Mucosa of descending colon (tissue), 3 donors: Measurements from ENCODE around the gene TMEM80. TPM values are rescaled to one million over a fixed set of nuclear protein-coding genes. Genes with fewer than 3 reads are reported as not detected.

Source experiments
- ATAC-seq: fragments of 200-7000 bp; cut with Tn5 transposase; one replicate; pipeline ENCODE4 v1.9.1; 2020; ENCODE audit warnings: mild to moderate bottlenecking, moderate library complexity
- DNase-seq, 3 donors: peaks; one replicate each; pipeline ENCODE4 v3.0.0-alpha.2; 2020
- H3K36me3 ChIP-seq: fragments of 200-600 bp; one replicate; pipeline ENCODE4 v1.8.0; 2021; ENCODE audit warnings: low read depth, mild to moderate bottlenecking
- H3K4me1 ChIP-seq: fragments of 200-600 bp; one replicate; pipeline ENCODE4 v1.8.0; 2021; ENCODE audit warnings: low read depth, mild to moderate bottlenecking
- H3K4me3 ChIP-seq: fragments of 200-600 bp; one replicate; pipeline ENCODE4 v1.8.0; 2021; ENCODE audit warnings: mild to moderate bottlenecking
- H3K9me3 ChIP-seq: fragments of 200-600 bp; one replicate; pipeline ENCODE4 v1.8.0; 2021; ENCODE audit warnings: mild to moderate bottlenecking
- CTCF ChIP-seq: fragments of 200-600 bp; IDR thresholded peaks from one replicate; pipeline ENCODE4 v1.8.0; 2022; ENCODE audit warnings: antibody characterized with exemption, mild to moderate bottlenecking
- intact Hi-C, 2 donors: fragments of 100-400 bp; cut with DNase I in 1 of 2; cut with micrococcal nuclease in 1 of 2; formaldehyde crosslinking; loops; one replicate each; pipeline versions ENCODE4 v1.11.0 to v1.11.1; 2022; cut with DNase I, micrococcal nuclease
- total RNA-seq, 3 donors: library from RNA; stranded (reverse); fragmentation: NEBNext Ultra II Directional in 2 of 3; extraction: Animal tissue kit (Norgen Biotek cat#: 25700) in 2 of 3; gene quantifications; one replicate each; pipeline versions ENCODE4 v1.2.1 to v1.2.4, GENCODE V29; 2021 to 2023
- donor health status: DM: no; HTN: no; CAD: no; lungs with moderate emphysema.
- donor health status: DM: no; HTN: no; CAD: no.
- donor health status: DM: no; HTN: yes; CAD: no.

The TMEM80 gene
- total RNA-seq, 3 donors from 2014 or later: 31.6 to 43.1 (median 38.0) TPM

- H3K9me3 ChIP-seq: no peaks in the 10 kb centered on the region
- H3K4me1 ChIP-seq: peaks cover 5% of the 10 kb centered on the region
- TF ChIP-seq CTCF: no peak
- H3K4me3 ChIP-seq: no peak overlapping the region
- intact Hi-C loops: no loop called here
- DNase-seq (peak in 1 of 3 donors; percentile 44), ATAC-seq (peak; percentile 81)
- no peaks in the 10 kb centered on the region for H3K36me3 ChIP-seq
Measured at GRCh38 chr11:655036-655726, 40.4 kb upstream of the TMEM80 start.

- intact Hi-C loops: no loop called here
- no peak for ATAC-seq
- Histone ChIP-seq H3K4me3 (no peak overlapping the region), H3K9me3 (no peaks in the 10 kb centered on the region), H3K36me3 (no peaks in the 10 kb centered on the region), H3K4me1 (peaks cover 5% of the 10 kb centered on the region)
- no peak for DNase-seq
- no peak for TF ChIP-seq CTCF
Measured at GRCh38 chr11:656426-656825, 39.2 kb upstream of the TMEM80 start.

- ATAC-seq: no peak
- Histone ChIP-seq H3K4me3 (no peak overlapping the region), H3K36me3 (no peaks in the 10 kb centered on the region), H3K9me3 (no peaks in the 10 kb centered on the region), H3K4me1 (peaks cover 5% of the 10 kb centered on the region)
- no peak for TF ChIP-seq CTCF
- intact Hi-C loops: no loop called here
- DNase-seq: no peak
Measured at GRCh38 chr11:656866-657265, 38.8 kb upstream of the TMEM80 start.

GRCh38 chr11:657691-658126 is 37.9 kb upstream of the TMEM80 start:
- no peak overlapping the region for H3K4me3 ChIP-seq
- intact Hi-C loops: no loop called here
- no peaks in the 10 kb centered on the region for H3K9me3 ChIP-seq
- H3K36me3 ChIP-seq: no peaks in the 10 kb centered on the region
- ATAC-seq (peak; percentile 66), DNase-seq (peak in 1 of 3 donors; percentile 24)
- peaks cover 5% of the 10 kb centered on the region for H3K4me1 ChIP-seq
- no peak for TF ChIP-seq CTCF

- H3K4me1 ChIP-seq: peaks cover 5% of the 10 kb centered on the region
- no peak for ATAC-seq
- H3K9me3 ChIP-seq: no peaks in the 10 kb centered on the region
- H3K36me3 ChIP-seq: no peaks in the 10 kb centered on the region
- intact Hi-C loops: loop anchor here (5.0 to 10.0 kb wide), 2 partner anchors 65 to 68 kb away; no protein-coding TSS in a partner anchor
- no peak for TF ChIP-seq CTCF
- H3K4me3 ChIP-seq: no peak overlapping the region
- no peak for DNase-seq
Measured at GRCh38 chr11:659532-660085, 36.0 kb upstream of the TMEM80 start.
